ENCODE data around the gene FRMPD1.

The FRMPD1 gene

GRCh38 chr9:37784616-37785483 lies 134.1 kb downstream of the FRMPD1 start, which contains the start of gene EXOSC3:
Gene EXOSC3, minus strand, starts transcription at chr9:37785064. Its CDS starts 20 bp downstream, at chr9:37785044.
- DNase-seq (ENCODE audit: low spot score): peak; percentile 89

DNA sequence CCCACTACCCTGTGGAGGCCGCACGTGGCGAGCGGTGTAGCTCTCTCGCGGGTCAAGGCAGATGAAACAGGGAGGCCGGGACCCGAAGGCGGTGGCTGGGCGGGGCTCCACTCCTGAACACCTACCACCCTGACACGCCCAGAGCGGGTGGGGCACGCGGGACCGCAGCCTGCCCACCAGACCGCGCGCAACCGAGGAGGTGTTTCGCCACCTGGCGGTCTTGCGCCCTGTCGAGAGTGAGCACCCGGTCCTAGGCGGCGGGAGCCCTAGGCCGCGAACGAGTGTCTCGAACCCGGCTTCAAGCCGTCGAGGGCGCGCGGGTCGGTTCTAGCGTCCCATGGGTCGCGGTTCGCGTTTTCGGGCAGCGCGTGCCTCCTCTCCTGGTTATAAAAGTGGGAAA lies 136.3 kb downstream of the FRMPD1 start:
- DNase-seq (ENCODE audit: low spot score): no peak

GRCh38 chr9:37788332-37788731 lies 137.6 kb downstream of the FRMPD1 start:
- DNase-seq (ENCODE audit: low spot score): no peak

DNA sequence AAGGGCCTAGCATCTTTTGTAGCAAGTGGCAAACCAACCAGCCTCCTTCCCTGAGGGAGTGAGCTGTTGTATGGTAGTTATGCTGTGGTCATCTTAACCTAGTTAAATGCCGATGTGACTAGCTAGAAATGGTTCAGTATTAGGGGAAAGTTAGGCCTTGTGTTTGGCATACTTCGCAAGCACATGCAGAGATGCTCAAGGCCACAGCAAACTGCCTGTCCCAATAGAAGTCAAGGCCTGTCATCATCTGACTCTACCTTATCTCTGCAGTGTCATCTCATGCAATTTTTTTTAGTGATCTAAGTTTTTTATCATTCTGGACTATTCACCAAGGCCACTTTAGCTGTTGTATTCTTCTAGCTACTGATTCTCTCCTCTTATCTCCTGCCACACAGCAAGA lies 139.3 kb downstream of the FRMPD1 start:
- no peak for DNase-seq (ENCODE audit: low spot score)

- DNase-seq (ENCODE audit: low spot score): no peak
These were observed 141.4 kb downstream of the FRMPD1 start for GRCh38 chr9:37792122-37792521.

- DNase-seq (ENCODE audit: low spot score): no peak
These were observed 145.5 kb downstream of the FRMPD1 start for GRCh38 chr9:37796232-37796631.
